Measurements from ENCODE around the gene CBX8.
A peak's percentile ranks its signal among the peaks of the same experiment; 100 is the strongest.

Gene CBX8

GRCh38 chr17:79821331-79822095 lies 24.6 kb upstream of the CBX8 start:
- no peaks in the 10 kb centered on the region for H3K9me3 Mint-ChIP-seq
- no peak overlapping the region for H3K27ac Mint-ChIP-seq
- DNase-seq: no peak
- H3K36me3 Mint-ChIP-seq (ENCODE audit: insufficient read depth): peaks cover 7% of the 10 kb centered on the region
- H3K27me3 Mint-ChIP-seq: peaks cover 16 to 85% of the 10 kb centered on the region in 2 donors
- H3K4me1 Mint-ChIP-seq (ENCODE audit: low read depth in 2 of 2): peaks cover 2 to 5% of the 10 kb centered on the region in 2 donors
- no peak for ATAC-seq (replicated peaks)
- H3K4me3 Mint-ChIP-seq: no peak overlapping the region

GRCh38 chr17:79820959-79821330 lies 24.1 kb upstream of the CBX8 start:
- Mint-ChIP-seq H3K27ac (no peak overlapping the region), H3K36me3 (ENCODE audit: insufficient read depth) (peaks cover 7% of the 10 kb centered on the region), H3K27me3 (peaks cover 21 to 85% of the 10 kb centered on the region in 2 donors), H3K4me3 (no peak overlapping the region), H3K4me1 (ENCODE audit: low read depth in 2 of 2) (peaks cover 0 to 7% of the 10 kb centered on the region in 2 donors), H3K9me3 (no peaks in the 10 kb centered on the region)
- ATAC-seq (replicated peaks) (no peak), DNase-seq (no peak)

GRCh38 chr17:79819534-79820276 lies 22.8 kb upstream of the CBX8 start:
- ATAC-seq (replicated peaks): no peak
- Mint-ChIP-seq H3K36me3 (ENCODE audit: insufficient read depth) (peaks cover 7% of the 10 kb centered on the region), H3K27me3 (peaks cover 22 to 83% of the 10 kb centered on the region in 2 donors), H3K9me3 (no peaks in the 10 kb centered on the region), H3K4me3 (no peak overlapping the region), H3K4me1 (ENCODE audit: low read depth in 2 of 2) (peaks cover 0 to 4% of the 10 kb centered on the region in 2 donors), H3K27ac (no peak overlapping the region)
- no peak for DNase-seq

GRCh38 chr17:79819085-79819484 lies 22.2 kb upstream of the CBX8 start:
- H3K27ac Mint-ChIP-seq: no peak overlapping the region
- H3K4me1 Mint-ChIP-seq (ENCODE audit: low read depth in 2 of 2): peaks cover 5 to 10% of the 10 kb centered on the region in 2 donors
- H3K27me3 Mint-ChIP-seq: peaks cover 23 to 83% of the 10 kb centered on the region in 2 donors
- DNase-seq (no peak), ATAC-seq (replicated peaks) (no peak)
- H3K36me3 Mint-ChIP-seq (ENCODE audit: insufficient read depth): peaks cover 11% of the 10 kb centered on the region
- H3K4me3 Mint-ChIP-seq: no peak overlapping the region
- no peaks in the 10 kb centered on the region for H3K9me3 Mint-ChIP-seq

GRCh38 chr17:79818026-79818758 lies 21.3 kb upstream of the CBX8 start:
- Mint-ChIP-seq H3K36me3 (ENCODE audit: insufficient read depth) (peaks cover 11% of the 10 kb centered on the region), H3K27ac (no peak overlapping the region), H3K27me3 (peaks cover 24 to 77% of the 10 kb centered on the region in 2 donors), H3K9me3 (no peaks in the 10 kb centered on the region), H3K4me3 (no peak overlapping the region), H3K4me1 (ENCODE audit: low read depth in 2 of 2) (peaks cover 5 to 10% of the 10 kb centered on the region in 2 donors)
- DNase-seq (no peak), ATAC-seq (replicated peaks) (no peak)

- Mint-ChIP-seq H3K27me3 (peaks cover 34 to 81% of the 10 kb centered on the region in 2 donors), H3K4me1 (ENCODE audit: low read depth in 2 of 2) (peaks cover 14 to 17% of the 10 kb centered on the region in 2 donors), H3K4me3 (peak overlapping the region in 1 of 2 donors; percentile 36), H3K36me3 (ENCODE audit: insufficient read depth) (peaks cover 16% of the 10 kb centered on the region), H3K27ac (no peak overlapping the region), H3K9me3 (no peaks in the 10 kb centered on the region)
- ATAC-seq (replicated peaks) (no peak), DNase-seq (no peak)
Measured at GRCh38 chr17:79815836-79816461, 19.1 kb upstream of the CBX8 start.

GRCh38 chr17:79814974-79815835 lies 18.3 kb upstream of the CBX8 start:
- peaks cover 21% of the 10 kb centered on the region for H3K36me3 Mint-ChIP-seq (ENCODE audit: insufficient read depth)
- peak overlapping the region in 1 of 2 donors; percentile 84 for H3K27ac Mint-ChIP-seq
- H3K4me3 Mint-ChIP-seq: peak overlapping the region in 1 of 2 donors; percentile 76

GRCh38 chr17:79814127-79814973 lies 17.5 kb upstream of the CBX8 start:
- ATAC-seq (replicated peaks) (no peak), DNase-seq (no peak)
- H3K27ac Mint-ChIP-seq: peak overlapping the region; percentile 65 to 84
- peaks cover 40 to 80% of the 10 kb centered on the region in 2 donors for H3K27me3 Mint-ChIP-seq
- peaks cover 22% of the 10 kb centered on the region for H3K36me3 Mint-ChIP-seq (ENCODE audit: insufficient read depth)
- H3K4me1 Mint-ChIP-seq (ENCODE audit: low read depth in 2 of 2): peaks cover 21% of the 10 kb centered on the region in 2 donors
- peak overlapping the region; percentile 69 to 76 for H3K4me3 Mint-ChIP-seq
- H3K9me3 Mint-ChIP-seq: no peaks in the 10 kb centered on the region

More at GRCh38 chr17:79814974-79815835, 18.3 kb upstream of the CBX8 start:
- peaks cover 19 to 21% of the 10 kb centered on the region in 2 donors for H3K4me1 Mint-ChIP-seq (ENCODE audit: low read depth in 2 of 2)
- DNase-seq (no peak), ATAC-seq (replicated peaks) (no peak)
- peaks cover 37 to 80% of the 10 kb centered on the region in 2 donors for H3K27me3 Mint-ChIP-seq
- H3K9me3 Mint-ChIP-seq: no peaks in the 10 kb centered on the region

GRCh38 chr17:79813297-79814126 lies 16.6 kb upstream of the CBX8 start:
- H3K4me3 Mint-ChIP-seq: peak overlapping the region; percentile 69 to 76
- ATAC-seq (replicated peaks) (no peak), DNase-seq (no peak)

GRCh38 chr17:79812353-79813258 lies 15.7 kb upstream of the CBX8 start:
- H3K27ac Mint-ChIP-seq: no peak overlapping the region
- no peaks in the 10 kb centered on the region for H3K9me3 Mint-ChIP-seq
- peak overlapping the region; percentile 63 to 70 for H3K4me3 Mint-ChIP-seq
- H3K36me3 Mint-ChIP-seq (ENCODE audit: insufficient read depth): peaks cover 27% of the 10 kb centered on the region
- DNase-seq (no peak), ATAC-seq (replicated peaks) (no peak)
- H3K27me3 Mint-ChIP-seq: peaks cover 55 to 81% of the 10 kb centered on the region in 2 donors
- peaks cover 21 to 24% of the 10 kb centered on the region in 2 donors for H3K4me1 Mint-ChIP-seq (ENCODE audit: low read depth in 2 of 2)

More at GRCh38 chr17:79813297-79814126, 16.6 kb upstream of the CBX8 start:
- H3K4me1 Mint-ChIP-seq (ENCODE audit: low read depth in 2 of 2): peaks cover 21 to 24% of the 10 kb centered on the region in 2 donors
- peak overlapping the region in 1 of 2 donors; percentile 84 for H3K27ac Mint-ChIP-seq
- no peaks in the 10 kb centered on the region for H3K9me3 Mint-ChIP-seq
- peaks cover 48 to 80% of the 10 kb centered on the region in 2 donors for H3K27me3 Mint-ChIP-seq
- peaks cover 27% of the 10 kb centered on the region for H3K36me3 Mint-ChIP-seq (ENCODE audit: insufficient read depth)
